ELR (cell line): ENCODE data around the gene CD48.

Experiments
- DNase-seq: peaks from one replicate; pipeline ENCODE4 v3.0.0-alpha.2; 2015; ENCODE audit warnings: low read depth

Gene CD48

GRCh38 chr1:160633330-160633903 lies 78.2 kb downstream of the CD48 start:
- DNase-seq: no peak

GRCh38 chr1:160631983-160632625 lies 79.5 kb downstream of the CD48 start:
- no peak for DNase-seq

GRCh38 chr1:160630523-160631451 lies 80.8 kb downstream of the CD48 start:
- DNase-seq: no peak

GRCh38 chr1:160629286-160630210 lies 82.1 kb downstream of the CD48 start:
- no peak for DNase-seq

- DNase-seq: no peak
Measured at GRCh38 chr1:160628799-160629263, 82.8 kb downstream of the CD48 start.
